PFSK-1 (cell line): ENCODE measurements around the gene FUS.

Experiments used
- FOXP2 ChIP-seq: optimal IDR thresholded peaks from 2 replicates; pipeline ENCODE3; 2011; ENCODE audit warnings: borderline replicate concordance, control low read depth, inconsistent platforms; ENCODE audit not compliant: insufficient read depth; ENCODE audit errors: extremely low read length, extremely low read depth
- POLR2AphosphoS5 ChIP-seq: IDR thresholded peaks from 2 replicates; pipeline ENCODE4 v1.6.1; 2012; ENCODE audit warnings: low read depth, mild to moderate bottlenecking, control low read depth, low read length, moderate library complexity
- REST ChIP-seq, 2 experiments: IDR thresholded peaks; 2 replicates each; pipeline versions ENCODE4 v1.6.1 to v1.8.0; 2011 to 2012; ENCODE audit warnings: low read depth in 2 of 2, low read length in 2 of 2, control low read depth in 1 of 2, inconsistent platforms in 1 of 2, mild to moderate bottlenecking in 1 of 2, moderate library complexity in 1 of 2; ENCODE audit not compliant: insufficient read depth in 1 of 2
- SIN3A ChIP-seq: IDR thresholded peaks from 2 replicates; pipeline ENCODE4 v1.6.1; 2012; ENCODE audit warnings: mild to moderate bottlenecking, low read length, moderate library complexity, borderline replicate concordance; ENCODE audit not compliant: insufficient read depth
- TAF1 ChIP-seq: IDR thresholded peaks from 2 replicates; pipeline ENCODE4 v1.6.1; 2012; ENCODE audit warnings: low read length, control low read depth, borderline replicate concordance; ENCODE audit not compliant: insufficient read depth

Gene FUS

GRCh38 chr16:31202414-31203375 is 22.8 kb downstream of the FUS start, which contains the start of gene PYCARD:
Gene PYCARD, minus strand, starts transcription at chr16:31202760. Its CDS starts 70 bp downstream, at chr16:31202690.
- no peak for TF ChIP-seq TAF1
- no peak for TF ChIP-seq SIN3A
- TF ChIP-seq POLR2AphosphoS5: no peak
- no peak for TF ChIP-seq REST (IDR thresholded peaks at IDR 0.05; ENCODE audit: insufficient read depth in 1 of 2, low read depth in 2 of 2, low read length in 2 of 2)
- TF ChIP-seq FOXP2: no peak

- TF ChIP-seq POLR2AphosphoS5 (no peak), TAF1 (no peak), SIN3A (no peak), REST (IDR thresholded peaks at IDR 0.05; ENCODE audit: insufficient read depth in 1 of 2, low read depth in 2 of 2, low read length in 2 of 2) (no peak), FOXP2 (no peak)
Measured at GRCh38 chr16:31204871-31205666, 25.1 kb downstream of the FUS start.

GRCh38 chr16:31206776-31207175 is 26.8 kb downstream of the FUS start:
- TF ChIP-seq SIN3A: no peak
- TF ChIP-seq REST (IDR thresholded peaks at IDR 0.05; ENCODE audit: insufficient read depth in 1 of 2, low read depth in 2 of 2, low read length in 2 of 2): no peak
- TF ChIP-seq FOXP2: no peak

- TF ChIP-seq REST (IDR thresholded peaks at IDR 0.05; ENCODE audit: insufficient read depth in 1 of 2, low read depth in 2 of 2, low read length in 2 of 2) (no peak), POLR2AphosphoS5 (no peak), FOXP2 (no peak), SIN3A (no peak), TAF1 (no peak)
Measured at GRCh38 chr16:31213342-31213741, 33.4 kb downstream of the FUS start.
